NCI-H748 treated with DMSO at 0.1 percent for 48 hours (cell line): Measurements from ENCODE around the gene SUSD3.

Experiments used
- DNase-seq: peaks from one replicate; lab custom pipeline; 2025; lab: John Stamatoyannopoulos, UW

The SUSD3 gene

GRCh38 chr9:93076101-93076791 is 17.7 kb downstream of the SUSD3 start:
- DNase-seq = no peak

DNA sequence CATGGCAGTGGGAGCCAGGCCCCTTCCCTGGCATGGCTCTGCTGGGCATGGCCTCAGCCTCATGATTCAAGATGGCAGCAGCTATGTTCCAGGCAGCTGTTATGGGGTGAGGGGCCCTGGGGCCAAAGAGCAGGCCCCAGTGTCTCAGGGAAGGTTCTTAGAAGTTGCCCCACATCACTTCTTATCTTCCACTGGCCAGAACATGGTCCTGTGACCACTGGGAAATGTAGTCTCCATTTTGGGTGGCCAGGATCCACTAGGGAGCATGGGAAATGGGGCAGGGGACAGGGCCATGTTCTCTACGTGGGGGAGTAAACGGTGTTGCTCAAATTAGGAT is 18.3 kb downstream of the SUSD3 start:
- no peak for DNase-seq

- no peak for DNase-seq
These were observed 18.9 kb downstream of the SUSD3 start for GRCh38 chr9:93077367-93077766.

GRCh38 chr9:93077811-93078210 is 19.3 kb downstream of the SUSD3 start:
- no peak for DNase-seq

DNA sequence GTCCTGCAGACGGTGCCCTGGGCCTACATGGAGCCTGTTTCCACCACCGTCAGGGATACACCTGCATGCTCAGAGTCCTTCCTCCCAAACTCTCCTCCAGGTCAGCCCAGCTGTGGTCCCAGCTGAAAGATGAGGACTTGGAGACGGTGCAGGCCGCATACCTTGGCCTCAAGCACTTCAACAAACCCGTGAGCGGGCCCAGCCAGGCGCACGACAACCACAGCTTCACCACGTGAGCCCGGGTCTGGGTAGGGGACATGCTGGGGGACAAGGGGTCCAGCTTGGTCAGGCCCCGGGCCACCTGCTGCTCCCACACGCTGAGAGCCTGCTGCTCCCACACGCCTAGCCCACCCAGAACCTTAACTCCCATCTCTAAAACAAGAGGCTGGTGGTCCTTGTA is 20.9 kb downstream of the SUSD3 start:
- DNase-seq = no peak

GRCh38 chr9:93080406-93080805 is 21.9 kb downstream of the SUSD3 start:
- no peak for DNase-seq

- DNase-seq = no peak
These were observed 22.6 kb downstream of the SUSD3 start for GRCh38 chr9:93081081-93081529.

DNA sequence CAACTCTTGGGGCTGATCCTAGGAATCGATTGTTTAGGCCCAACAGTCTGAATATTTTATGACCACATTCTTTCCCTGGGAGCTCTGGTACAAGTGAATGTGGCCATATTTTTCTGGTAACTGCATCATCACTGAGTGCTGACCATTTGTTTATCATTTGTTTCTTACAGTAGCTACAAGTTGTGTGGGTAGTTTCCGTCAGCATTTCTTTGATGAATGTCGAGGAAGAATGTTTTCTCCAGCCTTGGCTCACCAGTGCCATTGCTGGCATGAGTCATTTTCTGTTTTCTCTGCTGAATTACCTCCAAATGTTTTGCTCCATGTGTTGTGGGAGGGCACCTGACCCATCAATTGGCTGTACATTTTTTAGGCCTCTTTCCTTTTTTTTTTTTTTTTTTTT is 23.4 kb downstream of the SUSD3 start:
- no peak for DNase-seq

- DNase-seq = no peak
These were observed 24.4 kb downstream of the SUSD3 start for GRCh38 chr9:93082841-93083411.

DNA sequence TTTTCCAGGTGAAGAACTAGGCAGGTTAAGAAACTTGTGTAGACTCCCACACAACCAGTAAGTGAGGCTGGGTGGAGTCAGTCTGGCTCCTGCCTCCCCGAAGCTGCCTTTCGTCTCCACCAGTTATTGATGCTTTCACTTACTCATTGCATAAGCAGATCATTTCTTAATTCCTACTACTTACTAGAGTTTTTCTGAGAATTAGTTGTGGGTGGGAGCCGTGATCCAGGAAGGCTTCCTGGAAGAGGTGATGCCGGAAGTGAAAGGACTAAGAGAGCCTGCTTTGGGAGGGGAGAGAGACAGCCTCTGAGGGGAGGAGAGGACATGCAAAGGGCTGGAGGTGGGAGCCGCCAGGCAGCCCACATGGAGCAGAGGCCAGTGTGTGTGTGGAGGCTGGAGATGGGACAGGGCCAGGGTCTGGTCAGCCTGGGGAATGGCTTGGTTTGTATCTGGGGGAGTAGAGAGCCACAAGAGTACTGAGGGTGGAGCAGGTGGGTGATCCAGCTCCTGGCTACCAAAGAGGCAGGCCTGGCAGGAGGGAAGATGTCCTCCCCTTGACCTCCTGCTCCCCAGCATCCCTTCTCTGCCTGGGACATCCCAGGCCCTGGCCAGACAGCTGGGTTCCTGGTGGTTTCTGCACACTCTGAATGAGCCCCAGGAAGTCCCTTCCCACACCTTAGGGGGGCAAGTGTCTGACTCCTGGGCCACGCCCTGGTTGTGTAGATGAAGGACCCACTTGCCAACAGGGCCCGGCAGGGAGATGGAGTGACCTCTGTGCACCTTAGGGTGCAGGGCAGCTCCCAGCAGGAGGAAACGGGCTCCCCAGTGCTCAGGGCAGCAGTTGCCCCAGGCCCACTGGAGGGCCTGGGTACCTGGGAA is 25.3 kb downstream of the SUSD3 start:
- DNase-seq = no peak

- DNase-seq = no peak
These were observed 26.0 kb downstream of the SUSD3 start for GRCh38 chr9:93084471-93084881.

- DNase-seq = no peak
These were observed 27.2 kb downstream of the SUSD3 start for GRCh38 chr9:93085676-93086075.

GRCh38 chr9:93086447-93087224 is 28.1 kb downstream of the SUSD3 start:
- DNase-seq = no peak

DNA sequence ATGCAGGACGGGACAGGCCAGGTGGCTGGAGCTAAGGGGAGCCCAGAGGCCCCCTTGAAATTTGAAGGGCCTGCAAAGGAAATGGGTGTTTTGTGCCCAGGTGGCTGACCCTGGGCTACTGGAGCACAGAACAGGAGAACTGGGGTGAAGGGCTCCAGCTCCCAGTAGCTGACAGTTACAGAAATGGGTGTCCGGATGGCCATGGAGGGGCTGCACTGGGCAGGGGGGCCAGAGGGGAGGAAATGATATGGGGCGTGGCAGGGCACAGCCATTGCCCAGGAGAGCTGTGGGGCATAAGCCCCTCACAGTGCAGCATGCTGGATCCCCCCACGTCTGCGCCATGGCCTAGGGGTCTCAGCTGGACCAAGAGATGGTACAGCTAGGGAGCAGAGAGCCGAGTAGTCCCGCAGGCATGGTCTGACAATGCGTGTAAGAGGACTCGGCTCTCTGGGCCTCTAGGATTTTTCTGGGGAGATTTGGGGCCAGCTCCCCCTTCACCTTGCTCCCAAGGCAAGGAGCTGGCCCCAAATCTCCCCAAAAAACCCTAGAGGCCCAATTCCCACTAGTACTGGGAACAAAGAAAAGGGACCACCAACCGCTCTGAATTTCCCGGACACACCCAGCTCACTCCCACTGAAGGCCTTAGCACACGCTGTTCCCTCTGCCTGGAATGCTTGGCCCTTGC is 29.6 kb downstream of the SUSD3 start:
- no peak for DNase-seq

DNA sequence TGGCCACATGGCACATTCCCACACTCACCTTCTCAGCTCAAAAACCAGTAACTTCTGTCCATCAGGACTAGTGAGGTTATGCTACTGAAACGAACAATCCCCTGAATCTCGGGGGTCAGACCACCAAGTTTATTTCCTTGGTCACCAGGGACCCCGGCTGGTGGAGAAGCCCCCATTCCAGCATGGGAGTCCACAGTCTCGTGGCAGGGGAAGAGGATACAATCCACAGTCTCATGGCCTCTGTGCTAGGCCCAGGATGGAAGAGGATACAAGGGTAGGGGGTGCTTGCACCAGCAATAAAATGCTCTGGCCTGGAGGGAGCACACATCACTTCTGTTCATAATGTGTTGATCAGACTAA is 30.1 kb downstream of the SUSD3 start:
- no peak for DNase-seq

DNA sequence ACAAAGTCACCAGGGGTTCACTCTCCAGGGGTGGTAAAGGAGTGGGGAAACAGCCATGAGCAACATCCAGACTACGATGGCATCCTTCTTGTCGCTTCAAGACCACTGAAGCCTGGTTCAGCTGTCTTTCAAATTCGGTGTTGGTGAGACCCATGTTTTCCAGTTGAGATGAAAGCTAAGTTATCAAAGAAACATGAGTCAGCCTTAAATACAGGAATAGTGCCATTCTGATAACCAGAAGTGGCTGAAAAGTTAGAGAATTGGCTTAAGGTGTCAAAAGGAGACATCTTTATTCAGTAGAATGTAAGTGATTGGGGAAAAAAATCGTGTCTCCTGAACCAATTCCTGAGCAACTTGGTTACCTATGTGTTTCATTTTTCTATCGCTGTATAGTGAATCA is 30.5 kb downstream of the SUSD3 start:
- no peak for DNase-seq

DNA sequence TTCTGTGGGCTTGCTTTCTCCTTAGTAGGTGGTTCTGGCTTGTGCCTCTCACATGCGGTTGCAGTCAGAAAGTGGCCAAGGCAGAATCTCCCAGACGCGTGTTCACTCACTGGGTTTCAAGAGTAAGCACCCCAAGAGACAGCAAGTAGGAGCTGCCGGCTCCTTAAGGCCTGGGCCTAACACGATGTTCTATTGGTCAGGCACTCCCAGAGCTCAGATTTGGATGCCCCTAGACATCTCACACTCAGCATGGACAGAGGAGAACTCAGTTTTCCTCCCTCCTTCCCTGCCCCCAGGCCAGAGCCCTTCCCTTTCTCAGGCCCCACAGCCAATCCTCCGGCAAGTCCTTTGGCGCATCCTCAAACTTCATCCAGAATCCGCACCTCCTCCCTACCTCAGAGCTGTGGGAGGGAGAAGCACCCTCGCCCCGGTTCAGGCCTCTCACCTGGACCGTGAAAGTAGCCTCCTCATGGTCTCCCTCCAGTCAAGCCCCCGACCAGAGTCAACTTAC is 31.0 kb downstream of the SUSD3 start:
- no peak for DNase-seq

- no peak for DNase-seq
These were observed 31.7 kb downstream of the SUSD3 start for GRCh38 chr9:93090091-93090655.

GRCh38 chr9:93091056-93091452 is 32.6 kb downstream of the SUSD3 start:
- no peak for DNase-seq

DNA sequence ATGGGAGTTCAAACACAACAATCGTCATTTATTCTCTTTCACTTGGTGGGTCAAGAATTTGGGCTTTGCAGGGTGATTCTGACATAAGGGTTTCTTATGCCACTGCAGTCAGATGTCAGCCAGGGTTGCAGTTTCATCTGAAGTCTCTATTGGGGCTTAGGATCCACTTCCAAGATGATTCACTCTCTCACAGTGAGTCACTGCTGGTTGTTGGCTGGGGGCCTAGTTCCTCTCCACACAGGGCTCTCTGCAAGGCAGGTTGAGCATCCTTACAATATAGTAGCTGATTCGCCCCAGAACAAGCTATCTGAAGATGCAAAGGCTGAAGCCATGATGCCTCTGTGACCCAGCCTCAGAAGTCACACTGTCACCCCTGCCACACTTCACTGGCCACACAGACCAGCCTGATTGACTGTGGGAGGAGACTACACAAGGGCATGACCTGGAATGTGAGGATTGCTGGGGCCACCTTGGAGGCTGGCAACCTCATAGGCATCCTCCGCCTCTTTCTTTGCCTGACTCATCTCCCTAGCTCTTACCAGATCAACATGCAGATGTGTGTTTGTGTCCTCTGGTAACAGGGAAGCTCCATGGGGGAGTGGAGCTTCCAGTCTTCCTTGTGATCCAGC is 33.1 kb downstream of the SUSD3 start:
- DNase-seq = no peak
